NCI-H446 treated with DMSO at 0.1 percent for 48 hours (cell line): ENCODE measurements around the gene C1QL2.

ENCODE experiments used
- DNase-seq: peaks from one replicate; lab custom pipeline; 2025; lab: John Stamatoyannopoulos, UW

C1QL2 gene

GRCh38 chr2:119179202-119179601, 20.7 kb upstream of the C1QL2 start:
- no peak for DNase-seq

- DNase-seq = no peak
These were observed 20.2 kb upstream of the C1QL2 start for GRCh38 chr2:119178776-119179175.

- DNase-seq = no peak
These were observed 19.3 kb upstream of the C1QL2 start for GRCh38 chr2:119177838-119178190.

GRCh38 chr2:119177171-119177837, 18.8 kb upstream of the C1QL2 start:
- DNase-seq = no peak

GRCh38 chr2:119175517-119175916, 17.0 kb upstream of the C1QL2 start:
- DNase-seq = no peak

- no peak for DNase-seq
These were observed 16.4 kb upstream of the C1QL2 start for GRCh38 chr2:119174993-119175347.

- no peak for DNase-seq
These were observed 15.9 kb upstream of the C1QL2 start for GRCh38 chr2:119174216-119174992.

- DNase-seq = no peak
These were observed 15.1 kb upstream of the C1QL2 start for GRCh38 chr2:119173556-119174060.

- no peak for DNase-seq
These were observed 12.0 kb upstream of the C1QL2 start for GRCh38 chr2:119170504-119170903.

GRCh38 chr2:119169717-119170116, 11.2 kb upstream of the C1QL2 start:
- DNase-seq = no peak

- DNase-seq = no peak
These were observed 1.9 kb upstream of the C1QL2 start for GRCh38 chr2:119160361-119160990.

GRCh38 chr2:119157850-119158511, 570 bp downstream of the C1QL2 start:
- DNase-seq = no peak

GRCh38 chr2:119156891-119157773, 1.4 kb downstream of the C1QL2 start:
- no peak for DNase-seq

GRCh38 chr2:119156105-119156890, 2.3 kb downstream of the C1QL2 start:
- no peak for DNase-seq

- DNase-seq = no peak
These were observed 2.9 kb downstream of the C1QL2 start for GRCh38 chr2:119155633-119156032.

GRCh38 chr2:119154076-119154475, 4.5 kb downstream of the C1QL2 start:
- DNase-seq = no peak

- no peak for DNase-seq
These were observed 8.9 kb downstream of the C1QL2 start for GRCh38 chr2:119149611-119150010.

- no peak for DNase-seq
These were observed 10.5 kb downstream of the C1QL2 start for GRCh38 chr2:119147776-119148715.

- DNase-seq = no peak
These were observed 13.7 kb downstream of the C1QL2 start for GRCh38 chr2:119144806-119145205.

- DNase-seq = no peak
These were observed 15.7 kb downstream of the C1QL2 start for GRCh38 chr2:119142824-119143223.
